IgD-negative memory B cell (primary cell): Measurements from ENCODE around the gene FRMPD1. TPM values are rescaled to one million over a fixed set of nuclear protein-coding genes. Genes with fewer than 3 reads are reported as not detected.

Experiments used
- H3K27ac Mint-ChIP-seq, 3 donors: one replicate each; pipeline ENCODE4 v1.8.0; 2020 to 2022; ENCODE audit warnings: mild to moderate bottlenecking in 3 of 3, mixed read lengths in 3 of 3, moderate library complexity in 1 of 3
- H3K27me3 Mint-ChIP-seq: one replicate; pipeline ENCODE4 v1.8.0; 2021; ENCODE audit warnings: mixed read lengths
- H3K36me3 Mint-ChIP-seq: one replicate; pipeline ENCODE4 v1.8.0; 2020; ENCODE audit warnings: mild to moderate bottlenecking, mixed read lengths
- H3K4me1 Mint-ChIP-seq, 3 donors: one replicate each; pipeline ENCODE4 v1.8.0; 2020 to 2022; ENCODE audit warnings: mixed read lengths in 3 of 3, mild to moderate bottlenecking in 1 of 3
- H3K4me3 Mint-ChIP-seq, 4 donors: one replicate each; pipeline ENCODE4 v1.8.0; 2020 to 2022; ENCODE audit warnings: mild to moderate bottlenecking in 4 of 4, mixed read lengths in 4 of 4, moderate library complexity in 3 of 4
- H3K9me3 Mint-ChIP-seq, 3 donors: one replicate each; pipeline ENCODE4 v1.8.0; 2020 to 2021; ENCODE audit warnings: mixed read lengths in 3 of 3, mild to moderate bottlenecking in 1 of 3
- polyA plus RNA-seq: library from polyadenylated mRNA; unstranded; fragments of 300-500 nt; fragmentation: Illumina TruSeq; gene quantifications from one replicate; pipeline ENCODE4 v1.2.3, GENCODE V29; 2021

FRMPD1 gene
- polyA plus RNA-seq, 1 donor from 2014 or later = not detected

- Mint-ChIP-seq H3K36me3 (no peaks in the 10 kb centered on the region), H3K4me3 (no peak overlapping the region), H3K9me3 (no peaks in the 10 kb centered on the region), H3K27me3 (peaks cover 2% of the 10 kb centered on the region), H3K27ac (no peak overlapping the region), H3K4me1 (peaks cover 0 to 5% (median 0%) of the 10 kb centered on the region in 3 donors)
Observed at GRCh38 chr9:37623267-37623666, 27.5 kb upstream of the FRMPD1 start.

- Mint-ChIP-seq H3K4me3 (no peak overlapping the region), H3K27me3 (peaks cover 2% of the 10 kb centered on the region), H3K36me3 (no peaks in the 10 kb centered on the region)
Observed at GRCh38 chr9:37624073-37624472, 26.7 kb upstream of the FRMPD1 start.

GRCh38 chr9:37625036-37625757 is 25.6 kb upstream of the FRMPD1 start:
- H3K4me1 Mint-ChIP-seq = peaks cover 0 to 5% (median 0%) of the 10 kb centered on the region in 3 donors
- peaks cover 2% of the 10 kb centered on the region for H3K27me3 Mint-ChIP-seq
- H3K27ac Mint-ChIP-seq = no peak overlapping the region
- no peaks in the 10 kb centered on the region for H3K36me3 Mint-ChIP-seq
- no peak overlapping the region for H3K4me3 Mint-ChIP-seq
- H3K9me3 Mint-ChIP-seq = no peaks in the 10 kb centered on the region

More at GRCh38 chr9:37624073-37624472, 26.7 kb upstream of the FRMPD1 start:
- H3K27ac Mint-ChIP-seq = no peak overlapping the region
- H3K9me3 Mint-ChIP-seq = no peaks in the 10 kb centered on the region
- peaks cover 0 to 5% (median 0%) of the 10 kb centered on the region in 3 donors for H3K4me1 Mint-ChIP-seq

- H3K4me3 Mint-ChIP-seq = no peak overlapping the region
- H3K4me1 Mint-ChIP-seq = peaks cover 0 to 5% (median 0%) of the 10 kb centered on the region in 3 donors
- no peaks in the 10 kb centered on the region for H3K36me3 Mint-ChIP-seq
- no peaks in the 10 kb centered on the region for H3K9me3 Mint-ChIP-seq
- peaks cover 2% of the 10 kb centered on the region for H3K27me3 Mint-ChIP-seq
- no peak overlapping the region for H3K27ac Mint-ChIP-seq
Observed at GRCh38 chr9:37625758-37626147, 25.0 kb upstream of the FRMPD1 start.

- Mint-ChIP-seq H3K4me3 (peak overlapping the region in 1 of 4 donors; percentile 61), H3K27me3 (peaks cover 2% of the 10 kb centered on the region), H3K27ac (no peak overlapping the region), H3K36me3 (no peaks in the 10 kb centered on the region), H3K9me3 (no peaks in the 10 kb centered on the region), H3K4me1 (peaks cover 0 to 5% (median 1%) of the 10 kb centered on the region in 3 donors)
Observed at GRCh38 chr9:37626708-37627292, 24.0 kb upstream of the FRMPD1 start.

- Mint-ChIP-seq H3K9me3 (no peaks in the 10 kb centered on the region), H3K36me3 (no peaks in the 10 kb centered on the region), H3K27me3 (peaks cover 10% of the 10 kb centered on the region), H3K4me3 (no peak overlapping the region), H3K4me1 (peaks cover 0 to 1% (median 0%) of the 10 kb centered on the region in 3 donors), H3K27ac (no peak overlapping the region)
Observed at GRCh38 chr9:37632479-37632878, 18.3 kb upstream of the FRMPD1 start.

- Mint-ChIP-seq H3K27me3 (peaks cover 10% of the 10 kb centered on the region), H3K4me1 (peaks cover 0 to 3% (median 0%) of the 10 kb centered on the region in 3 donors), H3K4me3 (no peak overlapping the region), H3K36me3 (no peaks in the 10 kb centered on the region), H3K9me3 (no peaks in the 10 kb centered on the region), H3K27ac (peak overlapping the region in 1 of 3 donors; percentile 67)
Observed at GRCh38 chr9:37635808-37636207, 14.9 kb upstream of the FRMPD1 start.

- Mint-ChIP-seq H3K27me3 (peaks cover 10% of the 10 kb centered on the region), H3K4me3 (no peak overlapping the region), H3K4me1 (peaks cover 0 to 1% (median 0%) of the 10 kb centered on the region in 3 donors), H3K27ac (peak overlapping the region in 1 of 3 donors; percentile 67), H3K36me3 (no peaks in the 10 kb centered on the region), H3K9me3 (no peaks in the 10 kb centered on the region)
Observed at GRCh38 chr9:37636511-37637448, 14.0 kb upstream of the FRMPD1 start.

GRCh38 chr9:37639109-37639762 is 11.5 kb upstream of the FRMPD1 start:
- no peak overlapping the region for H3K27ac Mint-ChIP-seq
- peaks cover 16% of the 10 kb centered on the region for H3K27me3 Mint-ChIP-seq
- H3K4me3 Mint-ChIP-seq = no peak overlapping the region
- peaks cover 0 to 1% (median 0%) of the 10 kb centered on the region in 3 donors for H3K4me1 Mint-ChIP-seq
- no peaks in the 10 kb centered on the region for H3K9me3 Mint-ChIP-seq
- H3K36me3 Mint-ChIP-seq = peaks cover 2% of the 10 kb centered on the region

GRCh38 chr9:37639841-37640240 is 10.9 kb upstream of the FRMPD1 start:
- peaks cover 2% of the 10 kb centered on the region for H3K36me3 Mint-ChIP-seq
- peaks cover 0 to 1% (median 0%) of the 10 kb centered on the region in 3 donors for H3K4me1 Mint-ChIP-seq
- no peaks in the 10 kb centered on the region for H3K9me3 Mint-ChIP-seq
- no peak overlapping the region for H3K4me3 Mint-ChIP-seq
- peaks cover 16% of the 10 kb centered on the region for H3K27me3 Mint-ChIP-seq
- no peak overlapping the region for H3K27ac Mint-ChIP-seq

- no peaks in the 10 kb centered on the region for H3K9me3 Mint-ChIP-seq
- peaks cover 16% of the 10 kb centered on the region for H3K27me3 Mint-ChIP-seq
- H3K27ac Mint-ChIP-seq = no peak overlapping the region
- H3K4me1 Mint-ChIP-seq = peaks cover 0 to 1% (median 0%) of the 10 kb centered on the region in 3 donors
- peaks cover 2% of the 10 kb centered on the region for H3K36me3 Mint-ChIP-seq
- no peak overlapping the region for H3K4me3 Mint-ChIP-seq
Observed at GRCh38 chr9:37640246-37640645, 10.5 kb upstream of the FRMPD1 start.

GRCh38 chr9:37641331-37641730 is 9.4 kb upstream of the FRMPD1 start:
- Mint-ChIP-seq H3K4me1 (peaks cover 0 to 1% (median 0%) of the 10 kb centered on the region in 3 donors), H3K36me3 (peaks cover 2% of the 10 kb centered on the region), H3K27me3 (peaks cover 10% of the 10 kb centered on the region)

GRCh38 chr9:37643214-37643613 is 7.5 kb upstream of the FRMPD1 start:
- H3K4me1 Mint-ChIP-seq = peaks cover 0 to 1% (median 0%) of the 10 kb centered on the region in 3 donors
- peaks cover 9% of the 10 kb centered on the region for H3K27me3 Mint-ChIP-seq
- peak overlapping the region in 1 of 3 donors; percentile 11 for H3K27ac Mint-ChIP-seq
- peaks cover 2% of the 10 kb centered on the region for H3K36me3 Mint-ChIP-seq
- no peaks in the 10 kb centered on the region for H3K9me3 Mint-ChIP-seq
- H3K4me3 Mint-ChIP-seq = no peak overlapping the region

More at GRCh38 chr9:37641331-37641730, 9.4 kb upstream of the FRMPD1 start:
- Mint-ChIP-seq H3K4me3 (no peak overlapping the region), H3K9me3 (no peaks in the 10 kb centered on the region), H3K27ac (no peak overlapping the region)

- Mint-ChIP-seq H3K36me3 (peaks cover 2% of the 10 kb centered on the region), H3K9me3 (no peaks in the 10 kb centered on the region), H3K4me1 (peaks cover 0 to 4% (median 4%) of the 10 kb centered on the region in 3 donors), H3K4me3 (no peak overlapping the region), H3K27ac (no peak overlapping the region), H3K27me3 (peaks cover 19% of the 10 kb centered on the region)
Observed at GRCh38 chr9:37645903-37646506, 4.7 kb upstream of the FRMPD1 start.
